H9 (cell line): Measurements from ENCODE around the gene TBC1D1. TPM values are rescaled to one million over a fixed set of nuclear protein-coding genes. Genes with fewer than 3 reads are reported as not detected.

Source experiments
- DNase-seq: peaks from one replicate; pipeline ENCODE4 v3.0.0-alpha.2; 2017
- H2AFZ ChIP-seq: one replicate; pipeline ENCODE4 v1.6.1; 2013; ENCODE audit warnings: mild to moderate bottlenecking, low read length, control low read depth, moderate library complexity
- H2AK5ac ChIP-seq: 2 replicates; pipeline ENCODE4 v1.6.1; 2013; ENCODE audit warnings: low read length, control low read depth, mixed read lengths; ENCODE audit not compliant: insufficient read length
- H2BK120ac ChIP-seq: one replicate; pipeline ENCODE4 v1.6.1; 2013; ENCODE audit warnings: low read depth, mild to moderate bottlenecking, low read length, control low read depth, inconsistent platforms; ENCODE audit not compliant: poor library complexity, severe bottlenecking
- H2BK12ac ChIP-seq: 2 replicates; pipeline ENCODE4 v1.6.1; 2013; ENCODE audit warnings: low read length, control low read depth, mixed read lengths, low read depth; ENCODE audit not compliant: insufficient read length
- H2BK15ac ChIP-seq: 2 replicates; pipeline ENCODE4 v1.6.1; 2013; ENCODE audit warnings: low read depth, low read length, control low read depth
- H2BK20ac ChIP-seq: one replicate; pipeline ENCODE4 v1.6.1; 2013; ENCODE audit warnings: low read depth, mild to moderate bottlenecking, low read length, control low read depth, inconsistent platforms; ENCODE audit not compliant: poor library complexity, severe bottlenecking
- H2BK5ac ChIP-seq: 2 replicates; pipeline ENCODE4 v1.6.1; 2013; ENCODE audit warnings: low read length, control low read depth, mixed read lengths; ENCODE audit not compliant: insufficient read length
- H3K14ac ChIP-seq: 2 replicates; pipeline ENCODE4 v1.6.1; 2013; ENCODE audit warnings: low read length, control low read depth; ENCODE audit not compliant: insufficient read depth
- H3K18ac ChIP-seq: 2 replicates; pipeline ENCODE4 v1.6.1; 2013; ENCODE audit warnings: low read depth, mild to moderate bottlenecking, mixed read lengths, low read length, control low read depth; ENCODE audit not compliant: insufficient read length
- H3K23ac ChIP-seq: 2 replicates; pipeline ENCODE4 v1.6.1; 2013; ENCODE audit warnings: low read length, control low read depth, mixed read lengths, low read depth; ENCODE audit not compliant: insufficient read length
- H3K23me2 ChIP-seq: 2 replicates; pipeline ENCODE4 v1.6.1; 2013; ENCODE audit warnings: low read depth, mild to moderate bottlenecking, mixed read lengths, low read length, control low read depth; ENCODE audit not compliant: insufficient read length, poor library complexity, severe bottlenecking
- H3K27ac ChIP-seq: 2 replicates; pipeline ENCODE4 v1.5.1; 2013; ENCODE audit warnings: low read length, control low read depth, mixed read lengths, low read depth; ENCODE audit not compliant: insufficient read length
- H3K27me3 ChIP-seq: 2 replicates; pipeline ENCODE4 v1.6.1; 2013; ENCODE audit warnings: low read length, control low read depth, inconsistent platforms; ENCODE audit not compliant: insufficient read depth
- H3K4ac ChIP-seq: 2 replicates; pipeline ENCODE4 v1.6.1; 2013; ENCODE audit warnings: low read depth, mild to moderate bottlenecking, control low read depth, inconsistent platforms, low read length, moderate library complexity
- H3K4me1 ChIP-seq: 2 replicates; pipeline ENCODE4 v1.6.1; 2013; ENCODE audit warnings: low read length, control low read depth, inconsistent platforms; ENCODE audit not compliant: insufficient read depth
- H3K4me2 ChIP-seq: 2 replicates; pipeline ENCODE4 v1.6.1; 2013; ENCODE audit warnings: low read length, control low read depth, mixed read lengths; ENCODE audit not compliant: insufficient read length, insufficient read depth
- H3K56ac ChIP-seq: 2 replicates; pipeline ENCODE4 v1.6.1; 2013; ENCODE audit warnings: low read depth, mild to moderate bottlenecking, mixed read lengths, low read length, control low read depth; ENCODE audit not compliant: insufficient read length
- H3K79me1 ChIP-seq: 2 replicates; pipeline ENCODE4 v1.6.1; 2013; ENCODE audit warnings: low read depth, mild to moderate bottlenecking, moderate library complexity, low read length, control low read depth, inconsistent platforms; ENCODE audit not compliant: insufficient read depth, poor library complexity, severe bottlenecking
- H3K79me2 ChIP-seq: 2 replicates; pipeline ENCODE4 v1.6.1; 2013; ENCODE audit warnings: low read length, control low read depth, inconsistent platforms; ENCODE audit not compliant: insufficient read depth
- H3K9ac ChIP-seq: 2 replicates; pipeline ENCODE4 v1.6.1; 2013; ENCODE audit warnings: low read length, control low read depth, mixed read lengths; ENCODE audit not compliant: insufficient read length; ENCODE audit errors: extremely low read depth
- H3K9me3 ChIP-seq: one replicate; pipeline ENCODE4 v1.6.1; 2013; ENCODE audit warnings: low read depth, low read length, inconsistent platforms; ENCODE audit not compliant: control insufficient read depth
- H3T11ph ChIP-seq: one replicate; pipeline ENCODE4 v1.6.1; 2013; ENCODE audit warnings: mild to moderate bottlenecking, low read length, control low read depth, inconsistent platforms
- H4K20me1 ChIP-seq: one replicate; pipeline ENCODE4 v1.6.1; 2013; ENCODE audit not compliant: control insufficient read depth, insufficient read length, insufficient read depth
- H4K5ac ChIP-seq: 2 replicates; pipeline ENCODE4 v1.6.1; 2013; ENCODE audit warnings: low read depth, mild to moderate bottlenecking, mixed read lengths, low read length, control low read depth; ENCODE audit not compliant: insufficient read length
- H4K8ac ChIP-seq: replicated peaks from 2 replicates; pipeline ENCODE4 v1.6.1; 2013; ENCODE audit warnings: low read length, control low read depth, mixed read lengths, low read depth; ENCODE audit not compliant: insufficient read length
- H4K91ac ChIP-seq: 2 replicates; pipeline ENCODE4 v1.6.1; 2013; ENCODE audit warnings: low read depth, mild to moderate bottlenecking, moderate library complexity, mixed read lengths, low read length, control low read depth; ENCODE audit not compliant: insufficient read length
- H3K27ac Mint-ChIP-seq, 3 experiments: 2 replicates in 2 of 3; 3 replicates in 1 of 3; pipeline ENCODE4 v1.8.0; 2020 to 2021; ENCODE audit warnings: mixed read lengths in 3 of 3, mild to moderate bottlenecking in 1 of 3, moderate library complexity in 1 of 3
- H3K27me3 Mint-ChIP-seq: 2 replicates; pipeline ENCODE4 v1.8.0; 2021; ENCODE audit warnings: low read depth, mild to moderate bottlenecking, moderate library complexity, mixed read lengths
- H3K36me3 Mint-ChIP-seq, 3 experiments: 2 replicates in 2 of 3; 3 replicates in 1 of 3; pipeline ENCODE4 v1.8.0; 2020 to 2021; ENCODE audit warnings: low read depth in 3 of 3, mixed read lengths in 3 of 3; ENCODE audit not compliant: insufficient read depth in 1 of 3
- H3K4me1 Mint-ChIP-seq, 2 experiments: 2 replicates each; pipeline ENCODE4 v1.8.0; 2020; ENCODE audit warnings: mixed read lengths in 2 of 2
- H3K4me3 Mint-ChIP-seq, 2 experiments: 2 replicates in 1 of 2; 3 replicates in 1 of 2; pipeline ENCODE4 v1.8.0; 2020 to 2021; ENCODE audit warnings: mild to moderate bottlenecking in 2 of 2, mixed read lengths in 2 of 2, moderate library complexity in 1 of 2
- H3K9me3 Mint-ChIP-seq, 2 experiments: 2 replicates in 1 of 2; 3 replicates in 1 of 2; pipeline ENCODE4 v1.8.0; 2020; ENCODE audit warnings: mild to moderate bottlenecking in 2 of 2, mixed read lengths in 2 of 2, moderate library complexity in 1 of 2
- CTCF ChIP-seq: fragments of 200-600 bp; sonication (generic); conservative IDR thresholded peaks from 3 replicates; pipeline ENCODE4 v1.8.0; 2021; ENCODE audit warnings: antibody characterized with exemption, mild to moderate bottlenecking
- WGBS: extraction: QIAGEN DNeasy Blood & Tissue Kit; methylation state at CpG from one replicate; pipeline ENCODE4 v1.1.7; 2013; ENCODE audit warnings: missing lambda C conversion rate, low lambda C conversion rate, mixed read lengths; ENCODE audit not compliant: insufficient read length; ENCODE audit errors: extremely low coverage; 5-methylcytosine and 5-hydroxymethylcytosine counted together
- total RNA-seq: library from RNA; stranded (reverse); gene quantifications from 2 replicates; pipeline ENCODE4 v1.2.1, GENCODE V29; 2021

TBC1D1 gene
- total RNA-seq, 1 experiment from 2014 or later: 109 TPM

GRCh38 chr4:37904824-37905223 is 13.9 kb downstream of the TBC1D1 start:
- H2BK12ac ChIP-seq: no peak overlapping the region
- H3K56ac ChIP-seq: no peak overlapping the region
- no peak overlapping the region for H3K23ac ChIP-seq
- H3K36me3 Mint-ChIP-seq: peaks cover 0 to 6% (median 0%) of the 10 kb centered on the region in 3 experiments; a peak in 1 of 7 replicates
- no peaks in the 10 kb centered on the region for H3K27me3 Mint-ChIP-seq
- no peak overlapping the region for H4K91ac ChIP-seq
- no peak for DNase-seq
- H2BK15ac ChIP-seq: no peak overlapping the region
- H3K27me3 ChIP-seq: no peaks in the 10 kb centered on the region
- no peak overlapping the region for H4K8ac ChIP-seq
- H3T11ph ChIP-seq: no peak overlapping the region
- H3K4me1 Mint-ChIP-seq: peaks cover 16 to 28% of the 10 kb centered on the region in 2 experiments
- H2AFZ ChIP-seq: no peak overlapping the region
- H3K14ac ChIP-seq: no peak overlapping the region
- no peaks in the 10 kb centered on the region for H3K9me3 ChIP-seq
- no peaks in the 10 kb centered on the region for H3K79me1 ChIP-seq
- H4K5ac ChIP-seq: no peak overlapping the region
- no peak overlapping the region for H2BK120ac ChIP-seq
- H3K23me2 ChIP-seq: no peaks in the 10 kb centered on the region
- H3K79me2 ChIP-seq: no peaks in the 10 kb centered on the region
- no peak overlapping the region for H2BK5ac ChIP-seq
- H3K4me2 ChIP-seq: no peak overlapping the region
- no peak for TF ChIP-seq CTCF
- no peak overlapping the region for H3K4me3 Mint-ChIP-seq
- H2AK5ac ChIP-seq: no peak overlapping the region
- no peaks in the 10 kb centered on the region for H4K20me1 ChIP-seq
- H2BK20ac ChIP-seq: no peak overlapping the region
- no peak overlapping the region for H3K9ac ChIP-seq
- no peak overlapping the region for H3K27ac Mint-ChIP-seq
- H3K4me1 ChIP-seq: peaks cover 4% of the 10 kb centered on the region; the same call in 1 of the 2 replicates
- WGBS: no CpG with 5 or more reads among the region's 3 CpGs
- no peak overlapping the region for H3K27ac ChIP-seq
- no peaks in the 10 kb centered on the region for H3K9me3 Mint-ChIP-seq
- no peak overlapping the region for H3K18ac ChIP-seq
- no peak overlapping the region for H3K4ac ChIP-seq
